Camera-type eye (tissue), 1 donor: ENCODE results near the gene PCDH10. TPM values are rescaled to one million over a fixed set of nuclear protein-coding genes. Genes with fewer than 3 reads are reported as not detected.

Source experiments
- total RNA-seq: library from RNA; depleted of rRNA; stranded (reverse); fragments of >200 nt; gene quantifications from one replicate; pipeline ENCODE4 v1.2.3, GENCODE V29; 2014

Gene PCDH10, protein sequence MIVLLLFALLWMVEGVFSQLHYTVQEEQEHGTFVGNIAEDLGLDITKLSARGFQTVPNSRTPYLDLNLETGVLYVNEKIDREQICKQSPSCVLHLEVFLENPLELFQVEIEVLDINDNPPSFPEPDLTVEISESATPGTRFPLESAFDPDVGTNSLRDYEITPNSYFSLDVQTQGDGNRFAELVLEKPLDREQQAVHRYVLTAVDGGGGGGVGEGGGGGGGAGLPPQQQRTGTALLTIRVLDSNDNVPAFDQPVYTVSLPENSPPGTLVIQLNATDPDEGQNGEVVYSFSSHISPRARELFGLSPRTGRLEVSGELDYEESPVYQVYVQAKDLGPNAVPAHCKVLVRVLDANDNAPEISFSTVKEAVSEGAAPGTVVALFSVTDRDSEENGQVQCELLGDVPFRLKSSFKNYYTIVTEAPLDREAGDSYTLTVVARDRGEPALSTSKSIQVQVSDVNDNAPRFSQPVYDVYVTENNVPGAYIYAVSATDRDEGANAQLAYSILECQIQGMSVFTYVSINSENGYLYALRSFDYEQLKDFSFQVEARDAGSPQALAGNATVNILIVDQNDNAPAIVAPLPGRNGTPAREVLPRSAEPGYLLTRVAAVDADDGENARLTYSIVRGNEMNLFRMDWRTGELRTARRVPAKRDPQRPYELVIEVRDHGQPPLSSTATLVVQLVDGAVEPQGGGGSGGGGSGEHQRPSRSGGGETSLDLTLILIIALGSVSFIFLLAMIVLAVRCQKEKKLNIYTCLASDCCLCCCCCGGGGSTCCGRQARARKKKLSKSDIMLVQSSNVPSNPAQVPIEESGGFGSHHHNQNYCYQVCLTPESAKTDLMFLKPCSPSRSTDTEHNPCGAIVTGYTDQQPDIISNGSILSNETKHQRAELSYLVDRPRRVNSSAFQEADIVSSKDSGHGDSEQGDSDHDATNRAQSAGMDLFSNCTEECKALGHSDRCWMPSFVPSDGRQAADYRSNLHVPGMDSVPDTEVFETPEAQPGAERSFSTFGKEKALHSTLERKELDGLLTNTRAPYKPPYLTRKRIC
- total RNA-seq, result 19.4 TPM

DNA sequence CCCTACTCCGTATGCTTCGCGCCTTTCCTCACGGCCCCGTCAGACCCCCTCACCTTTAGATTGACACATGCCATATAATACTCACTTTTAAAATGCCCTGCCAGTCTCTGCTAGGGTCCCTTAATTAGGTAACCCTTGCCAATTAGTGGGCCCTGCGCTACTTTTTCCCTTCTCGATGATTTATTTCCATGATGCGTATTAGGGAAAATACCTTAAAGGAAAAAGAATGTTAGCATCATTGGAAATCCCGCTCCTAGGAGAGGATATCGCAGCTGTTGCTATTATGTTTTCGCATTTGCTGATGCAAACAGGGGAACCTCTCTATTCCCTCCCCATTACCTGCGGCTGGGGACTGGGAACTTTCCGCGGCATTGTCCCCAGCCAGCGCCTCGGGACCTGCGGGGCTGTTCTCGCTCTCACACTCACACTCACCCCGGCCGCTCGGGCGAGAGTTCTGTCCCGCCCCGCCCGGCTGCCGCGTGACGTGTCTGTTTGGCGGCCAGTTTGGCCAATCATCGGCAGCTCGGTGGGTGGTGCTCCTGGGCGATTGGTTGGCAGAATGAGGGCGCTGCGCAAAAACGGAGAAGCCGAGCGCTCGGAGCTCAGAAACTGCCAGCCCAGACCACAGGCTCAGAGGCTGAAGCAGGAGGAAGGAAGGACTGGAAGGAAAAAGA is at the start of gene PCDH10:
Gene PCDH10, plus strand, starts transcription at position 605 of the 674 bp plus-strand sequence. CDS start 847 bp downstream, outside the sequence.

